RWPE2 (cell line): ENCODE measurements around the gene ENOPH1.

Source experiments
- ATAC-seq: fragments of 200-7000 bp; cut with Tn5 transposase; 3 replicates; pipeline ENCODE4 v1.9.1; 2021; ENCODE audit warnings: low read depth
- DNase-seq: peaks from one replicate; pipeline ENCODE4 v3.0.0-alpha.2; 2020; ENCODE audit warnings: low spot score
- H3K27ac ChIP-seq: fragments of 450-650 bp; 2 replicates; pipeline ENCODE4 v1.5.1; 2017; ENCODE audit warnings: mild to moderate bottlenecking; ENCODE audit not compliant: poor library complexity, severe bottlenecking
- H3K27me3 ChIP-seq: fragments of 250-450 bp; sonication (Bioruptor Pico); 2 replicates; pipeline ENCODE4 v1.5.1; 2021; ENCODE audit warnings: mild to moderate bottlenecking, moderate library complexity; ENCODE audit not compliant: insufficient read depth, poor library complexity, severe bottlenecking
- H3K36me3 ChIP-seq: fragments of 250-450 bp; sonication (Bioruptor Pico); 2 replicates; pipeline ENCODE4 v1.5.1; 2020; ENCODE audit warnings: low read depth, mild to moderate bottlenecking, moderate library complexity
- H3K4me1 ChIP-seq: fragments of 250-450 bp; sonication (Bioruptor Pico); 2 replicates; pipeline ENCODE4 v1.5.1; 2021; ENCODE audit warnings: mild to moderate bottlenecking, moderate library complexity; ENCODE audit not compliant: insufficient read depth, poor library complexity, severe bottlenecking
- H3K4me3 ChIP-seq: fragments of 250-450 bp; sonication (Bioruptor Pico); 2 replicates; pipeline ENCODE4 v1.5.1; 2021; ENCODE audit warnings: mild to moderate bottlenecking, moderate library complexity; ENCODE audit not compliant: severe bottlenecking
- H3K9me3 ChIP-seq: fragments of 250-450 bp; sonication (Bioruptor Pico); 2 replicates; pipeline ENCODE4 v1.5.1; 2021; ENCODE audit warnings: mild to moderate bottlenecking, moderate library complexity; ENCODE audit not compliant: severe bottlenecking
- TF ChIP-seq, protein P1 (sequence below): fragments of 450-650 bp; IDR thresholded peaks from one replicate; pipeline ENCODE4 v1.5.1; 2017; ENCODE audit warnings: mild to moderate bottlenecking, moderate library complexity; ENCODE audit not compliant: poor library complexity, severe bottlenecking

The ENOPH1 gene

DNA sequence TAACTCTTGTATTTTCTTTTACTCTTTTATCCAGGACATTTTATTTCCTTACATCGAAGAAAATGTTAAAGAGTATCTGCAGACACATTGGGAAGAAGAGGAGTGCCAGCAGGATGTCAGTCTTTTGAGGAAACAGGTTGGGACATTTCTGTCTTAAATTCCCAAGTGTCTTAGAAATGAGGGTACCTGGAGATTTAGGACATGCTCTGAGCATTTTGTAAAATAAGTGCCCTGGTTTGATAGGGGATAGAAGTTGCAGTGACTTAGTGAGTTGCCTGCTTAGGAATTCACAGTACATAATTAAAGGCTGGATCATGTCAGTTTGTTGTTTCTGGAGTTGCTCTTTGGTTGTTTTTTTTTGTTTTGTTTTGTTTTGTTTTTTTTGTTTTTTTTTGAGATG lies 17.5 kb downstream of the ENOPH1 start:
- TF ChIP-seq, protein P1, sequence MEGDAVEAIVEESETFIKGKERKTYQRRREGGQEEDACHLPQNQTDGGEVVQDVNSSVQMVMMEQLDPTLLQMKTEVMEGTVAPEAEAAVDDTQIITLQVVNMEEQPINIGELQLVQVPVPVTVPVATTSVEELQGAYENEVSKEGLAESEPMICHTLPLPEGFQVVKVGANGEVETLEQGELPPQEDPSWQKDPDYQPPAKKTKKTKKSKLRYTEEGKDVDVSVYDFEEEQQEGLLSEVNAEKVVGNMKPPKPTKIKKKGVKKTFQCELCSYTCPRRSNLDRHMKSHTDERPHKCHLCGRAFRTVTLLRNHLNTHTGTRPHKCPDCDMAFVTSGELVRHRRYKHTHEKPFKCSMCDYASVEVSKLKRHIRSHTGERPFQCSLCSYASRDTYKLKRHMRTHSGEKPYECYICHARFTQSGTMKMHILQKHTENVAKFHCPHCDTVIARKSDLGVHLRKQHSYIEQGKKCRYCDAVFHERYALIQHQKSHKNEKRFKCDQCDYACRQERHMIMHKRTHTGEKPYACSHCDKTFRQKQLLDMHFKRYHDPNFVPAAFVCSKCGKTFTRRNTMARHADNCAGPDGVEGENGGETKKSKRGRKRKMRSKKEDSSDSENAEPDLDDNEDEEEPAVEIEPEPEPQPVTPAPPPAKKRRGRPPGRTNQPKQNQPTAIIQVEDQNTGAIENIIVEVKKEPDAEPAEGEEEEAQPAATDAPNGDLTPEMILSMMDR = no peak
- Histone ChIP-seq H3K4me3 (no peak overlapping the region), H3K9me3 (no peaks in the 10 kb centered on the region), H3K27me3 (no peaks in the 10 kb centered on the region), H3K4me1 (no peaks in the 10 kb centered on the region), H3K27ac (no peak overlapping the region), H3K36me3 (peaks cover 58% of the 10 kb centered on the region)
- ATAC-seq = no peak
- DNase-seq = no peak

DNA sequence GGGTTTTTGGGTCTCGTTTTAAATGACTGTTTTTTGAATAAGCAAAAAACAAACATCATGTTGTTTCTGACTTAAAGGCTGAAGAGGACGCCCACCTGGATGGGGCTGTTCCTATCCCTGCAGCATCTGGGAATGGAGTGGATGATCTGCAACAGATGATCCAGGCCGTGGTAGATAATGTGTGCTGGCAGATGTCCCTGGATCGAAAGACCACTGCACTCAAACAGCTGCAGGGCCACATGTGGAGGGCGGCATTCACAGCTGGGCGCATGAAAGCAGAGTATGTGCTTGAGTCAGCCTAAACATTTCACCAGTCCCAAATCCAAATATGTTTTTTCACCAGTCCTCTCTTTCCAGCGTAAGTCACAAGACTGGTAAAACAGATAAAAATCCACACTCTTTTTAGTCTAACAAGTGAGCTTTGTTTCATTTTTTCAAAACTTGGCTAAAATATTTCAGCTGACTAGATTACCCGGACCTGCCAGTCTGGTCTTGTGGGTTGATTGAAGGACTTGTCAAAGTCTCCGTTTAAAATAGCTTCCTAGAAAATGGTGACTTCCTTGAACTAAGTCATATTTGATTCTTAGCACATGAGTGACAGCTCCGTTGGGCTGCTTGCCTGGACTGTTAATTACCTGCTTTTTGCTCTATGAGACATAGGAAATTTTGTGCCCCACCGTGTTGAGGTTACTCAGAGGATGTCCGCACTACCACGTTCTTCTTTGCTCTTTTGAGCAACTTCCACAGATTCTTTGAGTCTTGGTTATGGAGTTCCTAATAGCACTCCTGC lies 20.8 kb downstream of the ENOPH1 start:
- H3K36me3 ChIP-seq = peaks cover 85% of the 10 kb centered on the region
- DNase-seq (no peak), ATAC-seq (no peak)
- TF ChIP-seq, protein P1 = no peak
- no peaks in the 10 kb centered on the region for H3K4me1 ChIP-seq
- H3K27ac ChIP-seq = no peak overlapping the region
- H3K27me3 ChIP-seq = no peaks in the 10 kb centered on the region
- H3K9me3 ChIP-seq = no peaks in the 10 kb centered on the region
- H3K4me3 ChIP-seq = no peak overlapping the region

DNA sequence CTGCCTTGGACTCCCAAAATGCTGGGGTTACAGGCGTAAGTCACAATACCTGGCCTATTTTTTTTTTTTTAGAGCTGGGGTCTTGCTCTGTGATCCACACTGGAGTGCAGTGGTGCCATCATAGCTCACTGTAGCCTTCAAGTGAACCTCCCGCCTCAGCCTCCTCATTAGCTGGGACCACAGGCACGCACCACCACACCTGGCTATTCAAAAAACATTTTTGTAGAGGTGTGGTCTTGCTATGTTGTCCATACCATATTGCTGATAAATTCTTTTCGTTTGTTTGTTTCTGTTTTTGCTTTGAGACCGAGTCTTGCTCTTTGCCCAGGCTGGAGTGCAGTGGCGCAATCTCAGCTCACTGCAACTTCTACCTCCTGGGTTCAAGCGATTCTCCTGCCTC lies 21.6 kb downstream of the ENOPH1 start:
- H3K27ac ChIP-seq = no peak overlapping the region
- no peaks in the 10 kb centered on the region for H3K4me1 ChIP-seq
- TF ChIP-seq, protein P1 = no peak
- H3K4me3 ChIP-seq = no peak overlapping the region
- no peaks in the 10 kb centered on the region for H3K9me3 ChIP-seq
- DNase-seq (no peak), ATAC-seq (no peak)
- H3K36me3 ChIP-seq = peaks cover 93% of the 10 kb centered on the region
- H3K27me3 ChIP-seq = no peaks in the 10 kb centered on the region

DNA sequence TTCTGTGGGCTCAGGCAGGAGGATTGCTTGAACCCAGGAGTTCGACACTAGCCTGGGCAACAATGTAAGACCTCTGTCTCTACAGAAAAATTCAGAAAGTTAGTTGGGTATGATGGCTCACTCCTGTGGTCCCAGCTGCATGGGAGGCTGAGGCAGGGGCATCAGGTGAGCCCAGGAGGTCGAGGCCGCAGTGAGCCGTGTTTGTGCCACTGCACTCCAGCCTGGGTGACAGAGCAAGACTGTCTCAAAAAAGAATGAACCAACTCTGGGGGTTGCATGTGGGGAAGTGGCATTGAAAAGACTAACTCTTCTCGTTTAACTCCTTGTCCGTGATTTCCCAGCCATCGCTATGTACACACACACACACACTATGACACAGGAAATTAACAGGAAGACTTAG lies 26.9 kb downstream of the ENOPH1 start:
- H3K9me3 ChIP-seq = no peaks in the 10 kb centered on the region
- ATAC-seq (no peak), DNase-seq (no peak)
- H3K27ac ChIP-seq = no peak overlapping the region
- H3K27me3 ChIP-seq = no peaks in the 10 kb centered on the region
- TF ChIP-seq, protein P1 = no peak
- no peaks in the 10 kb centered on the region for H3K4me1 ChIP-seq
- H3K36me3 ChIP-seq = peaks cover 83% of the 10 kb centered on the region
- H3K4me3 ChIP-seq = no peak overlapping the region

DNA sequence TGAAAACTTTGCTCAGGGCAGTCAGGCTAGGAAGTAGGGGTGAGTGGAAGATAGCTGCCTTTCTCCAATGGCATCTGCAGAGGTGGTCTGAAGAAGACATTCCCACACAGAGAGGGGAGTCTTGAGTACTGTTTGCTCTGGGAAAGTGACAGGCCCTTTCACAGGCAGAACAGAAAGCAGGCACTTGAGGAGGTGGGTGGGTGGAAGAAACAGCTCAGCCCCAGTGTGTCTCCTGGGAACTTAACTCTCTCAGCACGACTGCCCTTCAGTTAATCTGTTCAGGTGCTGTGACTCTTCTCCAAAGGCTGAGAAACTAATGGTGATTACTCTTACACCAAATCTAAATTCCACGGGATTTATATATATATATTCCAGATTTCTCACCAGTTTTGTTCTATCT lies 28.3 kb downstream of the ENOPH1 start:
- peaks cover 82% of the 10 kb centered on the region for H3K36me3 ChIP-seq
- no peaks in the 10 kb centered on the region for H3K9me3 ChIP-seq
- no peaks in the 10 kb centered on the region for H3K27me3 ChIP-seq
- TF ChIP-seq, protein P1 = no peak
- DNase-seq = no peak
- H3K4me3 ChIP-seq = no peak overlapping the region
- no peak for ATAC-seq
- H3K27ac ChIP-seq = no peak overlapping the region
- H3K4me1 ChIP-seq = no peaks in the 10 kb centered on the region
